Loucy (cell line): ENCODE results near the gene CIROP.

ENCODE experiments used
- H2AFZ ChIP-seq: fragments of 200-600 bp; sonication (generic); 2 replicates; pipeline ENCODE4 v1.6.0; 2016; ENCODE audit warnings: antibody characterized with exemption, mild to moderate bottlenecking, low read length, moderate library complexity
- H3F3A ChIP-seq: fragments of 200-600 bp; 2 replicates; pipeline ENCODE4 v1.6.0; 2016; ENCODE audit warnings: antibody characterized with exemption, low read depth, mild to moderate bottlenecking
- H3K27me3 ChIP-seq: fragments of 200-600 bp; sonication (generic); 2 replicates; pipeline ENCODE4 v1.6.1; 2014; ENCODE audit warnings: low read length, mild to moderate bottlenecking; ENCODE audit not compliant: insufficient read depth, poor library complexity, severe bottlenecking
- H3K36me3 ChIP-seq: fragments of 200-600 bp; sonication (generic); 2 replicates; pipeline ENCODE4 v1.6.1; 2016; ENCODE audit warnings: low read length; ENCODE audit not compliant: insufficient read depth
- H3K4me1 ChIP-seq: fragments of 200-600 bp; sonication (generic); 2 replicates; pipeline ENCODE4 v1.5.1; 2014; ENCODE audit warnings: low read length, mild to moderate bottlenecking; ENCODE audit not compliant: insufficient read depth, poor library complexity, severe bottlenecking
- H3K4me2 ChIP-seq: fragments of 200-600 bp; sonication (generic); 2 replicates; pipeline ENCODE4 v1.6.0; 2014; ENCODE audit warnings: antibody characterized with exemption, low read length, low read depth, mild to moderate bottlenecking; ENCODE audit not compliant: poor library complexity, severe bottlenecking
- H3K4me3 ChIP-seq: fragments of 200-600 bp; sonication (generic); 2 replicates; pipeline ENCODE4 v1.5.1; 2014; ENCODE audit warnings: low read length, mild to moderate bottlenecking, mixed read lengths; ENCODE audit not compliant: poor library complexity, severe bottlenecking
- H3K79me2 ChIP-seq: fragments of 200-600 bp; sonication (generic); 2 replicates; pipeline ENCODE4 v1.6.1; 2014; ENCODE audit warnings: low read length; ENCODE audit not compliant: insufficient read depth
- H3K9ac ChIP-seq: fragments of 200-600 bp; sonication (generic); 2 replicates; pipeline ENCODE4 v1.6.0; 2014; ENCODE audit warnings: mild to moderate bottlenecking, low read depth, low read length, moderate library complexity; ENCODE audit not compliant: poor library complexity, severe bottlenecking
- H3K9me2 ChIP-seq: fragments of 200-600 bp; sonication (generic); replicated peaks from 2 replicates; pipeline ENCODE4 v1.6.1; 2016; ENCODE audit warnings: low read depth, low read length, mixed read lengths
- H3K9me3 ChIP-seq: fragments of 200-600 bp; sonication (generic); 2 replicates; pipeline ENCODE4 v1.6.1; 2014; ENCODE audit warnings: mild to moderate bottlenecking, antibody characterized with exemption, low read length, low read depth; ENCODE audit not compliant: insufficient read depth
- H4K20me1 ChIP-seq: fragments of 200-600 bp; sonication (generic); 2 replicates; pipeline ENCODE4 v1.6.0; 2014; ENCODE audit warnings: antibody characterized with exemption, low read length, mild to moderate bottlenecking; ENCODE audit not compliant: insufficient read depth, poor library complexity, severe bottlenecking
- CTCF ChIP-seq: fragments of 200-600 bp; sonication (generic); conservative IDR thresholded peaks from 2 replicates; pipeline ENCODE4 v1.5.1; 2014; ENCODE audit warnings: mild to moderate bottlenecking, antibody characterized with exemption, low read length
- EZH2phosphoT487 ChIP-seq: fragments of 200-600 bp; IDR thresholded peaks from 2 replicates; pipeline ENCODE4 v1.6.1; 2018; ENCODE audit warnings: antibody characterized with exemption, mild to moderate bottlenecking, moderate library complexity, borderline replicate concordance

The CIROP gene

GRCh38 chr14:23090254-23090636 is 14.5 kb downstream of the CIROP start:
- no peaks in the 10 kb centered on the region for H3K27me3 ChIP-seq
- no peak for TF ChIP-seq EZH2phosphoT487
- no peak for TF ChIP-seq CTCF
- H3F3A ChIP-seq, result no peaks in the 10 kb centered on the region
- H4K20me1 ChIP-seq, result peaks cover 34% of the 10 kb centered on the region
- peaks cover 70% of the 10 kb centered on the region for H3K36me3 ChIP-seq
- H2AFZ ChIP-seq, result no peak overlapping the region
- no peak overlapping the region for H3K9ac ChIP-seq
- H3K4me3 ChIP-seq, result no peak overlapping the region
- no peaks in the 10 kb centered on the region for H3K9me3 ChIP-seq
- no peak overlapping the region for H3K4me2 ChIP-seq
- peaks cover 56% of the 10 kb centered on the region for H3K79me2 ChIP-seq
- H3K9me2 ChIP-seq, result no peaks in the 10 kb centered on the region
- H3K4me1 ChIP-seq, result peaks cover 31% of the 10 kb centered on the region

DNA sequence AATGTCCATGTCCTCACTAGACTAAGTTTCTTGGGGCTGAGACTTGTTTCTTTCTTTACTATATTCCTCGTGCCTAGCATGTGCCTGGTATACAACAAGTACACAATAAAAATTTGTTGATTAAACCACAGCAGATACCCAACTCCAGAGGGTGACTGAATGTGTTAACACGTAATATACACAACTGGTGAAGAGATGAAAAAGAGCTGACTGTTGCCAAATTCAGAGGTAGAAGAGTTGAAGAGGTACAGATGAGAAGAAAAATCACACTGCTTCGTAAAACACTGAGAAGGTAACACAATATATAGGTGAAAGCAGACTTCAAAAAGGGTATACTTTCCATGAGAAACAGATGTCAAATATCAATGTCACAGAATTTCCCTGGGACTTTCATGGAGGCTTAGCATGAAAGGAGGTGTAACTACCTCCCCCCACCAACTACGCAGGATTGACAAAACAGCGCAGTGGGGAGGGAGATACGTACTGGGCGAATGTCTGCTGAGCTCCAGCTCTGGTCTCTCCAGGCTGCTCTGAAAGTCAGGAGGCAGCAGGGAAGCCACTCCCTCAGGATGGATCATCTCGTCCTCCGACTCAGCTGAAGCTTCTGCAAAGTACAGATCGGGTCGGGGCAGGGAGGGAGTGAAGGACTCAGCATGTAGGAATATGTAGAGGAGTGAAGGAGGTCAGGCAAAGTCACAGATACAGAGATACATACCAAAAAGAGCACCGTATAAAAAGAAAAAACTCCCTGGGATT is 15.1 kb downstream of the CIROP start:
- no peaks in the 10 kb centered on the region for H3K9me3 ChIP-seq
- no peak overlapping the region for H3K4me3 ChIP-seq
- no peak overlapping the region for H2AFZ ChIP-seq
- peaks cover 74% of the 10 kb centered on the region for H3K36me3 ChIP-seq
- H3K27me3 ChIP-seq, result no peaks in the 10 kb centered on the region
- peaks cover 56% of the 10 kb centered on the region for H3K79me2 ChIP-seq
- no peak for TF ChIP-seq EZH2phosphoT487
- no peak for TF ChIP-seq CTCF
- no peaks in the 10 kb centered on the region for H3K9me2 ChIP-seq
- no peak overlapping the region for H3K9ac ChIP-seq
- H4K20me1 ChIP-seq, result peaks cover 34% of the 10 kb centered on the region
- H3K4me2 ChIP-seq, result no peak overlapping the region
- no peaks in the 10 kb centered on the region for H3F3A ChIP-seq
- peaks cover 31% of the 10 kb centered on the region for H3K4me1 ChIP-seq

GRCh38 chr14:23086565-23086964 is 18.2 kb downstream of the CIROP start:
- H3K79me2 ChIP-seq, result peaks cover 25% of the 10 kb centered on the region
- no peaks in the 10 kb centered on the region for H3K27me3 ChIP-seq
- no peaks in the 10 kb centered on the region for H3K9me2 ChIP-seq
- H3K9me3 ChIP-seq, result no peaks in the 10 kb centered on the region
- H3K4me3 ChIP-seq, result no peak overlapping the region
- no peak overlapping the region for H3K4me2 ChIP-seq
- H3K4me1 ChIP-seq, result peaks cover 3% of the 10 kb centered on the region
- H2AFZ ChIP-seq, result no peak overlapping the region
- peaks cover 6% of the 10 kb centered on the region for H4K20me1 ChIP-seq
- TF ChIP-seq EZH2phosphoT487 (no peak), CTCF (no peak)
- H3K36me3 ChIP-seq, result peaks cover 88% of the 10 kb centered on the region; the same call in 1 of the 2 replicates
- H3K9ac ChIP-seq, result no peak overlapping the region
- H3F3A ChIP-seq, result no peaks in the 10 kb centered on the region
